ENCODE results near the gene NPTN. TPM values are rescaled to one million over a fixed set of nuclear protein-coding genes. Genes with fewer than 3 reads are reported as not detected.
A peak's percentile ranks its signal among the peaks of the same experiment; 100 is the strongest.

NPTN gene
- total and polyA plus RNA-seq, 2 of the 13 experiments (the other 11 are each of a cell fraction or from before 2014, with no cell fraction given), result 78.0 to 110 TPM

DNA sequence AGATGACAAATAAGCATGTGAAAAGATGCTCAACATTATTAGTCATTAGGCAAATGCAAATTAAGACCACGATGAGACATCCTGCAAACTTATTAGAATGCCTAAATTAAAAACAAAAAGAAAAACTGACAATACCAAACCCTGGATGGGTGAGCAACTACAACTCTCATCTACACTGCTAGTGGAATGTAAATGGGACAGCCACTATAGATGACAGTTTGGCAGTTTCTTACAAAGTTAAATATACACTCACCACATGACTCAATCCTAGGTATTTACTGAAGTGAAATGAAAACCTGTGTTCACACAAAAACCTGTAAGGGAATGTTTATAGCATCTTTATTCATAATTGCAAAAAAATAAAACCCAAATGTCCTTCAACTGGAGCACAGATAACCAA is 74.7 kb downstream of the NPTN start:
- Histone ChIP-seq H3K4me1 (ENCODE audit: insufficient read depth, low read length) (no peaks in the 10 kb centered on the region), H3K4me2 (ENCODE audit: low read depth, low read length) (no peak overlapping the region), H3K27ac (ENCODE audit: extremely low read length, insufficient read depth, low read length) (no peak overlapping the region), H3K27me3 (ENCODE audit: control insufficient read depth in 1 of 2, insufficient read depth in 2 of 2, low read length in 2 of 2) (no peaks in the 10 kb centered on the region), H3K4me3 (replicated peaks in 1 of 3; ENCODE audit: insufficient read depth in 1 of 3, low read depth in 2 of 3, low read length in 3 of 3) (no peak overlapping the region), H4K20me1 (ENCODE audit: insufficient read depth, low read length) (no peaks in the 10 kb centered on the region), H2AFZ (ENCODE audit: low read length) (no peak overlapping the region), H3K36me3 (replicated peaks in 1 of 2; ENCODE audit: control insufficient read depth in 1 of 2, insufficient read depth in 2 of 2, low read length in 2 of 2) (peaks cover 9 to 24% of the 10 kb centered on the region in 2 experiments), H3K9me3 (ENCODE audit: low read length) (no peaks in the 10 kb centered on the region), H3K9ac (ENCODE audit: insufficient read depth, low read depth, low read length) (no peak overlapping the region), H3K79me2 (ENCODE audit: insufficient read depth, low read length) (no peaks in the 10 kb centered on the region)
- ATAC-seq (no peak), DNase-seq (ENCODE audit: low spot score) (no peak), FAIRE-seq (no peak)
- BruUV-seq (replicated peaks), result no TSS peak
- ChIA-PET POLR2A (no interaction called here), CTCF (ENCODE audit: low intra/inter-chr PET ratio, low total read pairs) (no interaction called here)
- intact Hi-C loops (cut with micrococcal nuclease; ENCODE audit: unreplicated experiment) (no loop called here), in situ Hi-C loops (cut with HindIII; ENCODE audit: extremely low pct_ligation_motif_present, low pct_unique_long_range_greater_than_20kb) (no loop called here)
- WGBS (ENCODE audit: low lambda C conversion rate), result 94% methylated on average over 1 of the region's 1 CpG
- TF ChIP-seq FOSL2 (CRISPR knock-in tag; IDR thresholded peaks at IDR 0.05) (no peak), ZFP36L2 (CRISPR knock-in tag; IDR thresholded peaks at IDR 0.05) (no peak), ZNF550 (CRISPR knock-in tag; IDR thresholded peaks at IDR 0.05; ENCODE audit: borderline replicate concordance) (no peak)

DNA sequence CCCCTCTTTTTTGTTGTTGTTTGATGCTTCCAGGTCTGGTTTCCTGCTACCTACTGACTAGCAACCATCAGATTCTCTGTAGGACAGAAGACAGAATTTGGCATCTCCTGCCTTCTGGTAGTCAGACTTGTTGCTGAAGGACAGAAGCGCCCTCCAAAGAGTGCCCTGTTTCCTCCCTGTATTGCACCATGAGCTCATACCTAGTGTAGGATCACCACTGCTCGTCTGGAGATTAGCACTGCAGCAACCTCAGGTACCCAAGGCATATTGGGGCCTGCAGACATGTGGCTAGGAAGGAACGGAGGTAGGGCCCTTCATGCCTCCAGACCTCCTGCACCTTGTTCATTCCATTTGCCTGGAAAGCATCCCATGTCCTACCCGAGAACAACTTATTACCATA is 78.1 kb downstream of the NPTN start:
- Histone ChIP-seq H3K4me2 (ENCODE audit: low read depth, low read length) (no peak overlapping the region), H3K9me3 (ENCODE audit: low read length) (no peaks in the 10 kb centered on the region), H3K4me1 (ENCODE audit: insufficient read depth, low read length) (no peaks in the 10 kb centered on the region), H3K9ac (ENCODE audit: insufficient read depth, low read depth, low read length) (no peak overlapping the region), H3K79me2 (ENCODE audit: insufficient read depth, low read length) (no peaks in the 10 kb centered on the region), H3K27ac (ENCODE audit: extremely low read length, insufficient read depth, low read length) (no peak overlapping the region), H3K36me3 (replicated peaks in 1 of 2; ENCODE audit: control insufficient read depth in 1 of 2, insufficient read depth in 2 of 2, low read length in 2 of 2) (peaks cover 1 to 17% of the 10 kb centered on the region in 2 experiments; a peak in 4 of 5 replicates), H2AFZ (ENCODE audit: low read length) (no peak overlapping the region), H4K20me1 (ENCODE audit: insufficient read depth, low read length) (no peaks in the 10 kb centered on the region), H3K27me3 (ENCODE audit: control insufficient read depth in 1 of 2, insufficient read depth in 2 of 2, low read length in 2 of 2) (no peaks in the 10 kb centered on the region), H3K4me3 (replicated peaks in 1 of 3; ENCODE audit: insufficient read depth in 1 of 3, low read depth in 2 of 3, low read length in 3 of 3) (no peak overlapping the region)
- no peak for DNase-seq (ENCODE audit: low spot score)
- WGBS (ENCODE audit: low lambda C conversion rate), result 97% methylated on average over 2 of the region's 4 CpGs
- ATAC-seq, result no peak
- no peak for FAIRE-seq
- CTCF ChIA-PET (ENCODE audit: low intra/inter-chr PET ratio, low total read pairs), result no interaction called here
- POLR2A ChIA-PET, result no interaction called here
- TF ChIP-seq RBM22 (optimal IDR thresholded peaks at IDR 0.05; ENCODE audit: low read length), result peak; percentile 15
- no peak for TF ChIP-seq SCMH1 (CRISPR knock-in tag; IDR thresholded peaks at IDR 0.05; ENCODE audit: borderline replicate concordance)
- TF ChIP-seq, protein P1, sequence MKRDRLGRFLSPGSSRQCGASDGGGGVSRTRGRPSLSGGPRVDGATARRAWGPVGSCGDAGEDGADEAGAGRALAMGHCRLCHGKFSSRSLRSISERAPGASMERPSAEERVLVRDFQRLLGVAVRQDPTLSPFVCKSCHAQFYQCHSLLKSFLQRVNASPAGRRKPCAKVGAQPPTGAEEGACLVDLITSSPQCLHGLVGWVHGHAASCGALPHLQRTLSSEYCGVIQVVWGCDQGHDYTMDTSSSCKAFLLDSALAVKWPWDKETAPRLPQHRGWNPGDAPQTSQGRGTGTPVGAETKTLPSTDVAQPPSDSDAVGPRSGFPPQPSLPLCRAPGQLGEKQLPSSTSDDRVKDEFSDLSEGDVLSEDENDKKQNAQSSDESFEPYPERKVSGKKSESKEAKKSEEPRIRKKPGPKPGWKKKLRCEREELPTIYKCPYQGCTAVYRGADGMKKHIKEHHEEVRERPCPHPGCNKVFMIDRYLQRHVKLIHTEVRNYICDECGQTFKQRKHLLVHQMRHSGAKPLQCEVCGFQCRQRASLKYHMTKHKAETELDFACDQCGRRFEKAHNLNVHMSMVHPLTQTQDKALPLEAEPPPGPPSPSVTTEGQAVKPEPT (CRISPR knock-in tag; IDR thresholded peaks at IDR 0.05; ENCODE audit: low read depth), result no peak
- no peak for TF ChIP-seq REXO4 (CRISPR knock-in tag; IDR thresholded peaks at IDR 0.05; ENCODE audit: borderline replicate concordance)
- TF ChIP-seq ZFP37 (CRISPR knock-in tag; IDR thresholded peaks at IDR 0.05; ENCODE audit: borderline replicate concordance), result no peak
- no peak for TF ChIP-seq ISL2 (CRISPR knock-in tag; IDR thresholded peaks at IDR 0.05)
- no peak for TF ChIP-seq ZNF614 (CRISPR knock-in tag; IDR thresholded peaks at IDR 0.05; ENCODE audit: borderline replicate concordance)
- in situ Hi-C loops (cut with HindIII; ENCODE audit: extremely low pct_ligation_motif_present, low pct_unique_long_range_greater_than_20kb) (no loop called here), intact Hi-C loops (cut with micrococcal nuclease; ENCODE audit: unreplicated experiment) (no loop called here)
- no TSS peak for BruUV-seq (replicated peaks)

Measured in HepG2 (cell line).